HL-60 (cell line): Measurements from ENCODE around the gene DNMT3L.
"Not testable (repeated sequence)": the region's sequence is repeated elsewhere in the genome, so short reads cannot be mapped to it uniquely, and the experiment has no call there.

Experiments used
- CTCF ChIP-seq: IDR thresholded peaks from one replicate; pipeline ENCODE4 v1.5.1; 2011; ENCODE audit warnings: low read length, control low read depth, inconsistent platforms; ENCODE audit not compliant: insufficient read depth
- GABPA ChIP-seq: IDR thresholded peaks from 2 replicates; pipeline ENCODE4 v1.6.1; 2012; ENCODE audit warnings: low read depth
- SPI1 ChIP-seq: IDR thresholded peaks from 2 replicates; pipeline ENCODE4 v1.6.1; 2012; ENCODE audit warnings: low read depth, mild to moderate bottlenecking, borderline replicate concordance

DNA sequence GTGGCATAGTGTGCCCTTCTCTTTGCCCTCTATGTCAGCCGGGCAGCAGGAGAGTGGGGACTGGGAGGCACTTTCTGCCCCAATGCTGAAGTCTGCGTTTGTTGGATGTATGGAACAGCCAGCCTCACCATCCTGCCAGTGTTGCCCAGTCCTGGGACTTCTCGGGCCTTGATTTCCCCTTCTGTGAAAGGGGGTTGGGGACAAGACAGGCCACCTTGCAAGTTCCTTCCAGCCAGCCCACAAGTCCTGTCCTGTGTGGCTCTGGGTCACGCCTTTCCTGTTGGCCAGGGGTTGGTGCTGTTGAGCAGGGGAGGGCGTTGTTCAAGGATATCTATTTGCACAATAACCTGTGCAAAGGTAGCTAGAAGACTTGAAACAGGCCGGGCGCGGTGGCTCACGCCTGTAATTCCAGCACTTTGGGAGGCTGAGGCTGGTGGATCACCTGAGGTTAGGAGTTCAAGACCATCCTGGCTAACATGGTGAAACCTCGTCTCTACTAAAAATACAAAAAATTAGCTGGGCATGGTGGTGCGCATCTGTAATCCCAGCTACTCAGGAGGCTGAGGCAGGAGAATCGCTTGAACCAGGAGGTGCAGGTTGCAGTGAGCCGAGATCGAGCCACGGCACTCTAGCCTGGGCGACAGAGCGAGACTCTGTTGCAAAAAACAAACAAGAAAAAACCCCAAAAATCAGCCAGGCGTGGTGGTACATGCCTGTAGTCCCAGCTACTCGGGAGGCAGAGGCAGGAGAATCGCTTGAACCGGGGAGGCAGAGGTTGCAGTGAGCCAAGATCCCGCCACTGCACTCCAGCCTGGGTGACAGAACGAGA lies 41.1 kb upstream of the DNMT3L start:
- not testable (repeated sequence) for TF ChIP-seq SPI1, CTCF, GABPA
